HG02852 (cell line): ENCODE measurements around the gene ITPRID1.

ENCODE experiments used
- ATAC-seq: cut with Tn5 transposase; IDR thresholded peaks from one replicate; pipeline ENCODE4 v1.9.1; 2021; ENCODE audit warnings: mild to moderate bottlenecking, moderate library complexity; ENCODE audit not compliant: unreplicated experiment

The ITPRID1 gene

GRCh38 chr7:31692451-31692850 is 178.6 kb downstream of the ITPRID1 start:
- ATAC-seq, result no peak

GRCh38 chr7:31692871-31693270 is 179.0 kb downstream of the ITPRID1 start:
- ATAC-seq, result no peak

- no peak for ATAC-seq
These were observed 182.1 kb downstream of the ITPRID1 start for GRCh38 chr7:31695859-31696614.

GRCh38 chr7:31699050-31699449 is 185.2 kb downstream of the ITPRID1 start:
- ATAC-seq, result no peak

GRCh38 chr7:31702354-31702753 is 188.5 kb downstream of the ITPRID1 start:
- no peak for ATAC-seq

GRCh38 chr7:31705377-31705776 is 191.5 kb downstream of the ITPRID1 start:
- ATAC-seq, result peak; percentile 55

GRCh38 chr7:31707089-31707488 is 193.2 kb downstream of the ITPRID1 start:
- ATAC-seq, result no peak
